Measurements from ENCODE around the gene TTLL10. TPM values are rescaled to one million over a fixed set of nuclear protein-coding genes. Genes with fewer than 3 reads are reported as not detected.

Gene TTLL10
- total RNA-seq, 4 donors from 2014 or later: 0.19 to 0.44 TPM; not detected in 2

DNA sequence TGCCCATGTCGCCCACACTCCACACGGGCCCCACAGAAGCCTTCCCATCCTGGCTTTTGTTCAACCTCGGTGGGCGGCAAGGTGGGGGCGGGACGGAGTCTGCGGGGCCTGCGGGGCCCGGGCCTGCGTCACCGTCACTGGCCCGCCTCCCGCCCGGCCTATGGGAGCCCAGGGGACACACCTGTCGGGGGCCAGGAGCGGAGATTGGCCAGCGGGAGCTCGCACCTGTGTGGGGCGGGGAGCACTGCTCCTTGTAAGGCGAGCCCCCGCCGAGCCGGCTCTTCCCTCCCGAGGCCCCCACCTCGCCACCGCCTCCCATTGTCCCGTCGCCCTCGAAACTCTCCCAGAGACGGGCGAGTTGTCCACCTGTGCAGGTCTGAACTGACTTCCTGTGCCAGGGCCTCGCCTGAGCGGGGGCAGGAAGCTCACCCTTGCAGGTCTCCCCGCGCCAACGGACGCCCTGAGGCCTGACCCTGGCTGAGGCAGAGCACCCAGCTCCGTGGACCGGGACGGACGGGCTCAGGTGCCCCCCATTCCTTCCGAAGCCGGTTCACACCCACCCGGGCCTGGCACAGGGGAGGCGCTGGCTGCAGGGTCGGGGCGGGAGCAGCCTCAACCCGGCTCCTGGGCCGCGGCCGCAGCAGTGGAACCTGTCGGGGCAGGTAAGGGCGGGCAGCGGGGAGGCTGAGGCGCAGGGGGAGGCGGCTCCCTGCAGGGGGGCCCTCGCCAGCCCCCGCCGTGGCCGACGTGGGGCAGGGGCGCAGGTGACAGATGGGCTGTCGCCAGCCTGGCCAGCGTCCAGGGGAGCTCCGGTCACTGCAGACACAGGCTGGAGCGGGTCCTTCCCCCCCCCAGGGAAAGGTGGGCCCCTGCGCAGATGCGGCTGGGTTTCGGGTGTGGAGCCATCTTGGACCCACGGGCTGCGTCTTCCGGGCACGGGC, 10.8 kb upstream of the TTLL10 start:
- H3K27me3 ChIP-seq: peaks cover 0 to 54% (median 0%) of the 10 kb centered on the region in 4 donors
- no peak for DNase-seq
- H3K27ac ChIP-seq: peak overlapping the region; percentile 89 to 96 (median 94)
- no peaks in the 10 kb centered on the region for H3K9me3 ChIP-seq
- H3K4me1 ChIP-seq: peaks cover 24 to 60% (median 41%) of the 10 kb centered on the region in 3 donors
- TF ChIP-seq POLR2A (IDR thresholded peaks at IDR 0.05): peak in 3 of 4 donors; percentile 17 to 80 (median 45)
- TF ChIP-seq, protein P1, sequence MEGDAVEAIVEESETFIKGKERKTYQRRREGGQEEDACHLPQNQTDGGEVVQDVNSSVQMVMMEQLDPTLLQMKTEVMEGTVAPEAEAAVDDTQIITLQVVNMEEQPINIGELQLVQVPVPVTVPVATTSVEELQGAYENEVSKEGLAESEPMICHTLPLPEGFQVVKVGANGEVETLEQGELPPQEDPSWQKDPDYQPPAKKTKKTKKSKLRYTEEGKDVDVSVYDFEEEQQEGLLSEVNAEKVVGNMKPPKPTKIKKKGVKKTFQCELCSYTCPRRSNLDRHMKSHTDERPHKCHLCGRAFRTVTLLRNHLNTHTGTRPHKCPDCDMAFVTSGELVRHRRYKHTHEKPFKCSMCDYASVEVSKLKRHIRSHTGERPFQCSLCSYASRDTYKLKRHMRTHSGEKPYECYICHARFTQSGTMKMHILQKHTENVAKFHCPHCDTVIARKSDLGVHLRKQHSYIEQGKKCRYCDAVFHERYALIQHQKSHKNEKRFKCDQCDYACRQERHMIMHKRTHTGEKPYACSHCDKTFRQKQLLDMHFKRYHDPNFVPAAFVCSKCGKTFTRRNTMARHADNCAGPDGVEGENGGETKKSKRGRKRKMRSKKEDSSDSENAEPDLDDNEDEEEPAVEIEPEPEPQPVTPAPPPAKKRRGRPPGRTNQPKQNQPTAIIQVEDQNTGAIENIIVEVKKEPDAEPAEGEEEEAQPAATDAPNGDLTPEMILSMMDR (IDR thresholded peaks at IDR 0.05): no peak
- WGBS, 2 donors: 6 to 20% methylated on average over 1 to 7 of the region's 73 CpGs
- H3K36me3 ChIP-seq: peaks cover 0 to 6% (median 0%) of the 10 kb centered on the region in 3 donors
- intact Hi-C loops (cut with DNase I): no loop called here
- peak overlapping the region; percentile 60 to 70 (median 67) for H3K4me3 ChIP-seq

DNA sequence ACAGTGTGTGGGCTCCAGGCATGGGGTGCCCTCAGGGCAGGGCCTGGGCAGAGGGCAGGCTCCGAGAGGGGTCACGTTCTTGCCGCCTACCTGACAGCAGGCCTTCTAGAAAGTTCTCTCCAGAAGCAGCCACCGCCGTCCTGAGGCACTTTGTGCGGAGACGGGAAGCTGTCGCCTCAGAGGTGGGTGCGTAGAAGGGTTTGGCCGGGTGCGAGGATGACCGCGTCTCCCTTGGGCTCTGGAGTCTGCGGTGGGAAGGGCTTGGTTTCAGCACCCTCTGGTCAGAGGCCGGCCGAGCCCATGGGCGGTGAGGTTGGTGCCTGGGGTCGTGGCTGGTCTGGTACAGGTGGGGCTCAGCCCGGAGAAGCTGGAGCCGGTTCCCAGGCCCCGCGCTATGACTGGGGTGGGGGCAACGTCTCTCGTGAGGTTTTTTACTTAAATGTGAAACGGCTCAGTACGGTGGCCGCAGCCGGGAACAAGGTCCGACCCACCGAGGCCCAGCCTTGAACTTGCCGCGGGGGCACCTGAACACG, 10.1 kb upstream of the TTLL10 start:
- H3K9me3 ChIP-seq: no peaks in the 10 kb centered on the region
- intact Hi-C loops (cut with DNase I): no loop called here
- peak overlapping the region; percentile 89 to 96 (median 94) for H3K27ac ChIP-seq
- DNase-seq: no peak
- peak overlapping the region; percentile 60 to 70 (median 67) for H3K4me3 ChIP-seq
- peaks cover 0 to 13% (median 0%) of the 10 kb centered on the region in 3 donors for H3K36me3 ChIP-seq
- WGBS, 2 donors: 6 to 33% methylated on average over 9 to 23 of the region's 33 CpGs
- peaks cover 0 to 62% (median 0%) of the 10 kb centered on the region in 4 donors for H3K27me3 ChIP-seq
- TF ChIP-seq POLR2A (IDR thresholded peaks at IDR 0.05): no peak
- TF ChIP-seq, protein P1 (IDR thresholded peaks at IDR 0.05): no peak
- peaks cover 18 to 60% (median 33%) of the 10 kb centered on the region in 3 donors for H3K4me1 ChIP-seq

DNA sequence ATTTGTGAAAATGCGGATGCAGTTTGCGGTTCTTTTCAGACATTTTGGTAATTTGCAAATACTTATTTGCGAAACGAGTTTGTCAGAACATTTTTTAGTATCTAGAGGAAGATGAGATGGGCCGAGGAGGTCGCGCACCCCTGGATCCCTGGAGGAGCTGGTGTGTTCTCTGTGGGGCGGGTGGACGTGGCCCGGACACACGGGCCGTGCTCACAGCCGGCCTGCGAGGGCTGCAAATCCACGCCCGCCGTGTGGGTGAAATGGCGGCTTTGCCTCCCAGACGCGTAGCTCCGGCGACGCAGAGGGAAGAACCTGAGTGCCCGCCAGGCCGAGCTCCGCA, 9.3 kb upstream of the TTLL10 start:
- peak overlapping the region; percentile 89 to 96 (median 94) for H3K27ac ChIP-seq
- peaks cover 0 to 69% (median 0%) of the 10 kb centered on the region in 4 donors for H3K27me3 ChIP-seq
- peaks cover 12 to 58% (median 28%) of the 10 kb centered on the region in 3 donors for H3K4me1 ChIP-seq
- H3K9me3 ChIP-seq: no peaks in the 10 kb centered on the region
- peak overlapping the region; percentile 60 to 70 (median 67) for H3K4me3 ChIP-seq
- peak in 1 of 4 donors; percentile 31 for TF ChIP-seq POLR2A (IDR thresholded peaks at IDR 0.05)
- TF ChIP-seq, protein P1 (IDR thresholded peaks at IDR 0.05): no peak
- intact Hi-C loops (cut with DNase I): no loop called here
- WGBS, 2 donors: 39 to 76% methylated on average over 10 of the region's 26 CpGs
- peaks cover 0 to 20% (median 0%) of the 10 kb centered on the region in 3 donors for H3K36me3 ChIP-seq
- no peak for DNase-seq

DNA sequence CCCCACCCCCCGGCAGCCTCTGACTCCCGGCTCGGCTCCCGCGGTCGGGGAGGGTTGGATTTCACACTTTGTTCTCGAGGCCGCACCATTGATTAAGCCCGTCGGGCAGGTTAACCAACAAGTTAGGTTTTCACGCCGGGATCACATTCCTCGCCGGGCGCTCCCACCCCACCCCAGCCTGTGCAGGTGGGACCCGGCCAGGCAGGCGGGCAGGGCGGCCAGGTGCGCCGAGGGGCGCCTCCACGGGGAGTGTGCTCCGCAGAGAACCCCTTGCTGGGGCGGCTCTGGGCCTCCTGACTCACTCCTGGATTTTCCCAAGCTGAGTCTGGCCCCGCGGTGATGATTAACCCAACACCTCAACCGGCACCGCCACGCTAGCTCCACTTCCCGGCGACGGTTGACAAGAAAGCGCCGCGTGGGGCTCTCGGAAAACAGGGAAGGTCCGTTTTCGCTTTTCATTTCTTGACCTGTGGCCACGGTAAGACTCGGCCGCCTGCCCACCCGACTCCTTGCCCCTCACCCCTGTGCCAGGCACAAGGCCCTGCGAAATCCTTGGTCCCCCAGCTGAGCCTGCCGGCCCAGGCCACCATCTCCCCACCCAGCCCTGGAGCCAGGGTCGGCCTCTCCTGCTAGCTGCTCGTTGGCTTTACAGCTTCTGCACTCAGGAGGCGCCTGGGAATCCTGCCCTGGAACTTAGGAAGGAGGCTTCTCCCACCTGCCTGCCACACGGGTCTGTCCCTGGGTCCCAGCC, 8.8 kb upstream of the TTLL10 start:
- Histone ChIP-seq H3K36me3 (peaks cover 0 to 26% (median 0%) of the 10 kb centered on the region in 3 donors), H3K4me3 (peak overlapping the region; percentile 60 to 70 (median 67)), H3K9me3 (no peaks in the 10 kb centered on the region), H3K27me3 (peaks cover 0 to 74% (median 0%) of the 10 kb centered on the region in 4 donors), H3K4me1 (peaks cover 12 to 59% (median 28%) of the 10 kb centered on the region in 3 donors), H3K27ac (peak overlapping the region; percentile 89 to 96 (median 94))
- intact Hi-C loops (cut with DNase I): no loop called here
- DNase-seq: no peak
- TF ChIP-seq, protein P1 (IDR thresholded peaks at IDR 0.05): no peak
- TF ChIP-seq POLR2A (IDR thresholded peaks at IDR 0.05): peak in 2 of 4 donors; percentile 3 to 34
- WGBS, 2 donors: 34 to 60% methylated on average over 6 to 24 of the region's 48 CpGs

Measured in esophagus squamous epithelium (tissue), 5 donors.